HG02981 (cell line): Measurements from ENCODE around the gene ZNF91.
"Not testable (repeated sequence)": the region's sequence is repeated elsewhere in the genome, so short reads cannot be mapped to it uniquely, and the experiment has no call there.

Experiments
- ATAC-seq: cut with Tn5 transposase; IDR thresholded peaks from one replicate; pipeline ENCODE4 v1.9.1; 2021; ENCODE audit warnings: mild to moderate bottlenecking, moderate library complexity; ENCODE audit not compliant: unreplicated experiment

The ZNF91 gene

DNA sequence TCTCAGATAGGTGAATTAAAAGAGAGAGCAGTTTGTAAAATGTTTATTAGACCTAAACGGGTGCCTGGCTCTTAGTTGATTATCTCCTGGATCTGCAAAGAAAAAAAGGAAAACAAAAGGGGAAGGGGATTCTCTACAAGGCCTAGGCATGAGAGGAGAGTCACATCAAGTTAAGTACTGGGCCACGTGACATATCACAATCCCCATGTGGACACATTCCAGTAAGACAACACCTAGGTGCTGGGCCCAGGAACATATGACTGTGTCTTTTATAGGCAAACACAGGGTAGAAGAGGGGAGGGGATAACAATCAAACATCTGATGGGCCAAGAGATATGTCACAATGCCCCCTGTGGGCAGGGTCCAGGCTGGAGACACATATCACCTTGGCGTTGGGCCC is 4.2 kb upstream of the ZNF91 start:
- ATAC-seq, result no peak

DNA sequence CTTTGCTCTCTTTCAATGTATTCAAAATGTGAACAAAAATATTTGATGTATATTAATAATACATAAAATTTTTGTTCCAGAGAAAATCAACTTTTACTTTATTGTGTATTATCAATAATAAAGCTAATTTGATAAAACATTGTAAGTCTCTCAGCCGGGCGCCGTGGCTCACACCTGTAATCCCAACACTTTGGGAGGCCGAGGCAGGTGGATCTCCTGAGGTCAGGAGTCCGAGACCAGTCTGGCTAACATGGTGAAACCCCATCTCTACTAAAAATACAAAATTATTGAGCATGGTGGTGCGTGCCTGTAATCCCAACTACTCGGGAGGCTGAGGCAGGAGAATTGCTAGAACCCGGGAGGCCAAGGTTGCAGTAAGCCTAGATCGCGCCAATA is 449 bp upstream of the ZNF91 start:
- ATAC-seq, result not testable (repeated sequence)

DNA sequence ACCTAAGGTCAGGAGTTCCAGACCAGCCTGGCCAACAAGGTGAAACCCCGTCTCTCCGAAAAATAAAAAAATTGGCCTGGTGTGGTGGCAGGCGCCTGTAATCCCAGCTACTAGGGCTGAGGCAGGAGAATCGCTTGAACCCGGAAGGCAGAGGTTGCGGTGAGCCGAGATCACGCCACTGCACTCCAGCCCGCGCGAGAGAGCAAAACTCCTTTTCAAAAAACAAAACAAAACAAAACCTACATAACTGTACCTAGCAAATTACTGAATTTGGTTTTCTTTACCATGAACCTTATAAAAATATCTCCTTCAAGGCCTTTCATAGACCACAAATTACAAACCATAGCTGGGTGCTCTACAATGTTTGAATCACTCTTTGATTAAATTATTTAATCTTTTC is 760 bp downstream of the ZNF91 start:
- no peak for ATAC-seq

DNA sequence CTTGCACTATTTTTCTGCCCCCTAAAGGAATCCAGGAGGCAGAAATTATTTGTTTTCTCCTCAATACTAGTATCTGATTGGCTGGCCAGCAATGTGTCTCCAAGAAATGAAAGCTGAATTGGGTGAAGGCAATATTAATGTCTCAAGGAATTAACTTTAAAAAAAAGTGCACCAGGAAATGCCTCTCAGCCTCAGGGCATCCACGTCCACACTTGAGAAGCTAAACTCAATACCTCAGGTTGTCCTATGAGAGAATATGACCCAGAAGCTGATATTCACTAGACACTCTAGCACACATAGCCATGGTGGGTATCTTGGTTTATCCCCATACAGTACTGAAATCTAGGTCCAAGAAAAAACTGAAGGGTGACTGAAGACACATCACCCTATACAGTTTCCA is 2.1 kb downstream of the ZNF91 start:
- ATAC-seq, result no peak

DNA sequence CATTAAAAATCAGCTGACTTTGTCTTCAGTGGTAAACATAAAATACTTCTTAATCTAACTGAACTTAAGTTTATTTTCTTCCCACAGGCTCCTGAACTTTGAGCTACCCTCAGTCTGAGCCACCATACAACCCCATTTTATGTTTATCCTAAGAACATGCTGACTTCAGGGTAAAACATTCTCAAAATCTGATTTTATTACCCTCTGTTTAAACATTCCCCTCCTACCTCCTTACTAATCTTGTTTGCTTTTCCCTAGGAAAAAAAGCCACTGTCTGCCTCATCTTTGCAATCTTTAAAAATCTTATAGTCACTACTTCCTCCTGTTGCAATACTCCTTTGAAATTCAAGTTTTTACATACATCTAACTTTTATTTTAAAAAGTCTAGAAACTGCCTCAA is 4.0 kb downstream of the ZNF91 start:
- no peak for ATAC-seq

DNA sequence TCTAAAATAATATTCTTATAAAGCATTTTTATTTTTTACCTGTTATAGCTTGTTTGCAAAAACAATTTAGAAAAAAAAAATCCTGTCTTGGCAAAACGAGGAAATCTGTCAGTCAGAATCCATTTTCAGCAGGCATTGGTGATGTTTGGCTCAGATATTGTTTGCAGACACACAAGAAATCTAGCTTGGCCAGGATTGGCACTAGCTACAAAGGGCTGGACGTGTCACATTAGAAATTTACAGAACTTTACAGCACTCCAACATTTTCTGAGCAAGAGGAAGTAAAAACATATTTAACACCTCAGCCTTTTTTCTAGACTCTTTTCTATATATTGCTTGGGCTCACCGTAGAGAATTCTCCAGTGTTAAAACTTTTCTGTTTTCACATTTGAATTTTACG is 9.9 kb downstream of the ZNF91 start:
- no peak for ATAC-seq

DNA sequence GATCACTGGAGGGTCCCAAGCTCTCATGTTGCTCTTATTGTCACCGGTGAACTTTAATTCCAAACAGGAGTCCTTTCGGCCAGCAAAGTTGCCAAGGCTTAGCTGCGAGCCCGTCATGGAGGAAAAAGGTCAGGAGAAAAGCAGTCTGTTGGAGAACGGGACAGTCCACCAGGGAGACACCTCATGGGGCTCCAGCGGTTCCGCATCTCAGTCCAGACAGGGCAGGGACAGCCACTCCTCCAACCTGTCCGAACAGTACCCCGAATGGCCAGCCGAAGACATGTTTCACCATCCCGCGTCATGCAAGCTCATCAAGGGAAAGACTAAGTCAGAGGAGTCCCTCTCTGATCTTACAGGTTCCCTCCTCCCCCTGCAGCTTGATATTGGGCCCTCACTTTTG is 10.4 kb downstream of the ZNF91 start:
- no peak for ATAC-seq

DNA sequence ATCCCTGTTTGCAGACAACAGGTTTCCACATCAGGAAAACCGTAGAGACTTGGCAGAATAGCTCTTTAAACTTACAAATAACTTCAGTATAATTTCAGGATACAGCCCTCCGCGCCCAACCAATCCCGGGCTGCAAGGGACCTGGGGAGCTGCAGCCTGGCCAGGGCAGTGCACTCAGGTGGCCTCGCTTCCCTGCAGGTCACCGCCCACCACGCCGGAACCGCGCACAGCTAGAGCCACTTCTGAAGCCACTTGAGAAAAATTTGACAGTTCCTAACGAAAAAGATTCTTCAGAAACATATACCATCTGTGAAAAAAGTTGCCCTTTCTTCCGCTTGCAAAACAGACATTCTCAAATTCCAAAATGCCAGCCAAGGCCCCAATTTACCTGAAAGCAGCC is 11.1 kb downstream of the ZNF91 start:
- ATAC-seq, result no peak

DNA sequence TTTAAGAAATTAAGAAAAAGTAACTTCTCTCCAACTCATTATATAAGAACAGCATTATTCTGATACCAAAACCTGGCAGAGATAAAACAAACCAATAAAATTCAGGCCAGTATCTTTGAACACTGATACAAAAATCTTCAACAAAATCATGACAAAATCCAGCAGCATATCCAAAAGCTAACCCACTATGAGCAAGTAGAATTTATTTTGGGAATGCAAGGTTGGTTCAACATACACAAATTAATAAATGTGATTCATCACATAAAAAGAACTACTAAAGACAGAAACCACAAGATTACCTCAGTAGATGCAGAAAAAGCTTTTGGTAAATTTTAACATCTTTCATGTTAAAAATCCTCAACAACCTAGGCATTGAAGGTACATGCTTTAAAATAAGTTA is 12.3 kb downstream of the ZNF91 start:
- no peak for ATAC-seq

DNA sequence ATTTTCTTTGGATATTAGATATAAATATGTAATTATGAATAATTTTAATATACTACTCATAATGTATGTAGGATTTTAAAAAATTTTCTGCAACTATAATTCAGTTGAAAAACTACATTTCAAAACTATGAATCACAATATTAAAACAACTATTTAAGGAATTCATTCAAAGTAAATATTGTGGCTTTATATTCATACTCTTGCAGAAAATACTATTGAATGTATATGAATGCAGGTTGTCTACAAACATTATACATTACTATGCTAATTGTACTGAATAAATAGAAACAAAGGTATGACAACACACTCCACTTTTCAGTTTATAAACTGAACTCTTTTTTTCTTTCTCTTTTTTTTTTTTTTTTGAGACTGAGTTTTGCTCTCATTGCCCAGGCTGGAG is 14.2 kb downstream of the ZNF91 start:
- ATAC-seq, result no peak

DNA sequence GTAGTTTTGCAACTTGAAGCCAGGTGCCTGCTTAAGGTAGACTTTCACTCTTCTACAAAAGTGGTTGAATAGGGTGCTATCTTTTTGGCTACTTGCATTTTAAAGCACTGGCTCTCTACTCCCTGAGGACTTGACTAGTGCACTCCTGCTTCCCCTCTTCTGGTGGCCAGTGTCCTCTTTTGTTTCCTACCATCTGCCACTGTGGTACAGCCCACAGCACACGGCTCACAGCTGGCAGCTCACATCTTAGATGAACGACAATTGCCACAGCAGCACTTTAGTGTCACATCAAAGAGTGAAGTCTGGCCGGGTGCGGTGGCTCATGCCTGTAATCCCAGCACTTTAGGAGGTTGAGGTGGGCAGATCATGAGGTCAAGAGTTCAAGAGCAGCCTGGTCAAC is 15.6 kb downstream of the ZNF91 start:
- ATAC-seq, result not testable (repeated sequence)

DNA sequence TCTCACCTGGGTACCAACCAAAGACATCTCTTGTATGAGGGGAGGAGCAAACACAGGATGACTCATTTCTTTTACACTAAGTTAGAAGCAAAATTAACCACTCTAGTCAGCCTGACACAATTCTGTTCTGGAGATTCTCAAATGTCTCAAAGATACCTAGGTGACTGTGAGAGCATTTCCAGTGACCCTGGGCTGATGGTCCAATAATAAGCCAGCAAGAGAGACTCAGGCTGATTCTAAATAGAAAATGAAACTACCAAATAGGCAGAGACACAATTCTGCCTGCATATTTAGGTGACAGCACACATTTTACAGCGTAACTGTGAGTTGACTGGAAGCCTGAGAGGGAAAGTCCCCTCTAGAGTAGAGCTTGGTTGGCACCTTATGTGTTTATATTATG is 16.3 kb downstream of the ZNF91 start:
- ATAC-seq, result no peak

DNA sequence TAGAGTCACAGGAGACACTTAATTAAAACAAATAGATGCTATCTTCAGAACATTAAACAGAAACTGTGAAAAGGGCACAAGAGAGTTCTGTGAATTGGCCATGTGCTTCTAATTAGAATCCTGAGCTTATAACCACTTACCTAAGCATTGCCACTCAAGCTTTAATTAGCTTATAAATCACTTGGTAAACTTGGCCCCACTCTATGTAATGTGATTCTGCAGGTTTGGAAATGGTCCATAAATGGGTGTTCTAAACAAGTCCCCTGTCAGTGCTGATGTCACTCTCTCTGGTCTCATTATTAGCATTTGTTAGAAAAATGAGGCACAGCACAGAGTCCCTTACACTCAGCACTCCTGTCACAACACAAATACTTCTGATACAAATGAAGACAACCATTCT is 18.0 kb downstream of the ZNF91 start:
- no peak for ATAC-seq

DNA sequence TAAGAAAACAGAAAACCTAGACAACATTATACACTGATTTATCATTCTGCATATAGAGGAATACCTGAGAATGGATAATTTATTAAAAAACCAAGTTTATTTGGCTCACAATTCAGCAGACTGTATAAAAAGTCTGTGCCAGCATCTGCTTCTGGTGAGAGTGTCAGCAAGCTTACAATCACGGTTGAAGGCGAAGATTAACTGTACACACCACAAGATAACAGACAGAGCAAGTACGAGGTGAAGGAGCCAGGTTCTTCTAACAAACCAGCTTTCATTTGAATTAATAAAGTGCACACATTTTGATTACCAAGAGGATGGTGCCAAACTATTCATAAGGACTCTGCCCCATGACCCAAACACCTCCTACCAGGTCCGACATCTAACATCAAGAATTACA is 28.8 kb downstream of the ZNF91 start:
- no peak for ATAC-seq

DNA sequence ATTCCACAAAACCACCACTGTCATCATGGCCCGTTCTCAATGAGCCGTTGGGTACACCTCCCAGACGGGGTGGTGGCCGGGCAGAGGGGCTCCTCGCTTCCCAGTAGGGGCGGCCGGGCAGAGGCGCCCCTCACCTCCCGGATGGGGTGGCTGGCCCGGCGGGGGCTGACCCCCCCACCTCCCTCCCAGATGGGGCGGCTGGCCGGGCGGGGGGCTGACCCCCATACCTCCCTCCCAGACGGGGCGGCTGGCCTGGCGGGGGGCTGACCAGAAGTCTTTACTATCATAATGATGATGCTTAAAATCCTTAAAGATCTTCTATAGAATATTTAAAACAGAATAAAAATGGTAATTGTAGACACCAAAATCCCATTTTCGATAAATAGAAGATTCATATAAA is 29.2 kb downstream of the ZNF91 start:
- not testable (repeated sequence) for ATAC-seq

DNA sequence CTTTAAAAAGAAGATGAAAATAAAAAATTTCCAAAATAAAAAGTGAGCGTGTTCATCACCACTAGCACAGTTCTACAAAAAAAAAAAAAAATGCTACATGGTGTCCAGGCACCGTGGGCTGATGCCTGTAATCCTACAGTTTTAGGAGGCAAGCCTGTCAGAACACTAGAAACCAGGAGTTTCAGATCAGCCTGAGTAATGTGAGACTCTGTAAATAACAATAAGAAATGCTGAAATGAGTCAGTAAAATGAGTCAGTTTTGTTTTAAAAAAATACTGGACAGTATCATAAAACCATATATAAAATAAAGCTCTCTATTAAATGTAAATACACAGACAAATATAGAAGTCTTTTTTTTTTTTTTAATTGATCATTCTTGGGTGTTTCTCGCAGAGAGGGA is 30.0 kb downstream of the ZNF91 start:
- no peak for ATAC-seq

DNA sequence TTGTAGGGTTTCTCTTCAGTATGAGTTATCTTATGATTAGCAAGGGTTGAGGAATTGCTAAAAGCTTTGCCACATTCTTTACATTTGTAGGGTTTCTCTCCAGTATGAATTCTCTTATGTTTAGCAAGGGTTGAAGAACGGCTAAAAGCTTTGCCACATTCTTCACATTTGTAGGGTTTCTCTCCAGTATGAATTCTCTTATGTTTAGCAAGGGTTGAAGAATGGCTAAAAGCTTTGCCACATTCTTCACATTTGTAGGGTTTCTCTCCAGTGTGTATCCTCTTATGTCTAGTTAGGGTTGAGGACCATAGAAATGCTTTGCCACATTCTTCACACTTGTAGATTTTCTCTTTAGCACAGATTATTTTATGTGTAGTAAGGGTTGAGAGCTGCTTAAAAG is 33.4 kb downstream of the ZNF91 start:
- not testable (repeated sequence) for ATAC-seq

DNA sequence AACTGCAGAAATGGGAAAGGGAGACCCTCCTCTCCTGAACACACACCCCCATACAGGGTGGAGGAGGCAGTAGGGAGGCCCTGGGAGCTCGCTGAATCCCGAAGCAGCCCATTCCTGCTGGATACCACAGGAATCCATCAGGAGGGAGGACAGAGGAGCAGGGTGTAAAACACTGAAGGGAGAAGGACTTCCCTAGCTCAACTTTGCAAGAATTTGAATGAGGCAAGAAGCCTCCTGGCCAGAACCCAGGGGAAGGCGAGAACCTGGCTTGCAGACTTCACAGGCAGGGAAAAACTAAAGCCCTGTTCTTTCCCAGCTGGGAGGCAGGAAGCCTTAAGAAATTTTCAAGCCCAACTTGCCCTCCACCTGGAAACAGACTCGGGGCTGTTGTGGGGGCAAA is 43.5 kb downstream of the ZNF91 start:
- no peak for ATAC-seq

DNA sequence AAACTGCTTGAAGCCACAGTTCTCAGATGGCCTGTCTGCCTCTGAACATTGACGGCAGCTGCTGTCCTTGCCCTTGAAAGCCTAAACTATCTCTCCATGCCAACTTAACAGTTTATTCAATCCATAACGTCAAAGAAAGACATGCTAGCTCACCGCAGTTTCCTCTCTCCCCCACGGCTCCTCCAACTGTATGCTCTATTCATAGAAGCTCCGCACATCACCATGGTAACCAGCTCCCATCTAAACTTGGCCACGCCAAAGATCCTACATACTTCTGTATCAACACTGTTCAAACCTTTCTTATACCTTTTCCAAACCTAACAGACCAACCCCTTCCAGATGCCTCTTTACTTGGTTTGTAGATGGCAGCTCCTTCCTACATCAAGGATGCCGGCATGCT is 48.6 kb downstream of the ZNF91 start:
- ATAC-seq, result no peak

DNA sequence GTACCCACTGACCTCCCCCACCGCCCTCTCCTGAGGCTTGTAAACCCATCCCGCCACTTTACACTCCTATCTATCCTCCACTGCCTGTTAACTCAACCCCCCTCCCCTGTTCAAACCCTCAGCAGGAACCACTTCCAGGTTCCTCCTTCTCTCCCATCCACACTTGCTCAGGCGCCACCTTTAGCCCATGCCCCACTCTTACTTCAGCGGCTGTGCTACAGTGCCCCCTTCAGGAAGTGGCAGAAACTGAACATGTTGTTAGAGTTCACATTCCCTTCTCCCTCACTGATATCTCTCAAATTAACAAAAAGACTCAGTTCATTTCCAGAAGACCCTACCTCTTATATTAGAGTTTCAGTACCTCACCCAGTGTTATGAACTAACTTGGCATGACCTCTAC is 49.4 kb downstream of the ZNF91 start:
- ATAC-seq, result no peak

DNA sequence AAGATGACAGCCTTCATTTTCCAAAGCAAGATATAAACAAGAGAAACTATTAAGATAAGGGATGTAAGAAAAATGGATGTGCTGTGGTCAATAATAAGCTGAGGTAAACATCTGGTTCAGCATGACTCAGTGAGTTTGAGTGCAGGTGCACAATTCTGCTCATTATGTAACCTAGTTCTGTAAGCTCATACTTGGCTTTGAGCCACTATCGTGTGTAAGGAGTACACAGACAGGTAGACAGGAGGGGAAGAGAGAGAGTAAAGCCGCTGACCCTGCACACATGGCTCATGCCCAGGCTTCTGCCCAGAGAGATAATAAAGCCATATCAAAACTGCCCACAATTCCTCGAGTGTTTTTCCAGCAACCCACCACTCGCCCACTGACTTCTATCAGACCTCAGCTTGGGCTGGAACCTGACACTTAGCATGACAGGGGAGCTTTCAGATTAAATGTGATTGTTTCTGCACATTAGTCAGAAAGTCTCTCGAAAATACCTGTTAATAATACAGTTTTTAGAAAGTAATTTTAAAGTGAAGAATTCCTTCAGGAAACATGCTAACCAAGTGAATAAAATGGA is 51.7 kb downstream of the ZNF91 start:
- no peak for ATAC-seq

DNA sequence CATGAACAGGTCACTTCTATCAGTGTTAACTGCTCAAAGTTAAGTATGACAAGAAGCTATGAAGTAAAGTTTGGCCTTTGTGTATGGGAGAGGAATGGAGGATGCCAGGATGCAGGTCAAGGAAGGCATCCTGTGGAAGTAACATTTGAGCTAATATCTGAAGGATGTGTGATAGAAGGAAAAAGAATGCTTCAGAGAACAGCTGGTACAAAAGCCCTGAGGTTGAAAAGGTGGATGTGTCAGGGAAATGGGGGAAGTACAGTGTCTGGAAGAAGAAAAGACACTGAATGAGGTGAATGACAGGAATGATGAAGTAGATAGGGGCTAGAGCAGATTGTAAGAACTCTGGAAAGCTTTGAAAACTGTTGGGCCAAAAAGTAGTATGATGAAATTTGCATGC is 67.1 kb downstream of the ZNF91 start:
- ATAC-seq, result no peak

DNA sequence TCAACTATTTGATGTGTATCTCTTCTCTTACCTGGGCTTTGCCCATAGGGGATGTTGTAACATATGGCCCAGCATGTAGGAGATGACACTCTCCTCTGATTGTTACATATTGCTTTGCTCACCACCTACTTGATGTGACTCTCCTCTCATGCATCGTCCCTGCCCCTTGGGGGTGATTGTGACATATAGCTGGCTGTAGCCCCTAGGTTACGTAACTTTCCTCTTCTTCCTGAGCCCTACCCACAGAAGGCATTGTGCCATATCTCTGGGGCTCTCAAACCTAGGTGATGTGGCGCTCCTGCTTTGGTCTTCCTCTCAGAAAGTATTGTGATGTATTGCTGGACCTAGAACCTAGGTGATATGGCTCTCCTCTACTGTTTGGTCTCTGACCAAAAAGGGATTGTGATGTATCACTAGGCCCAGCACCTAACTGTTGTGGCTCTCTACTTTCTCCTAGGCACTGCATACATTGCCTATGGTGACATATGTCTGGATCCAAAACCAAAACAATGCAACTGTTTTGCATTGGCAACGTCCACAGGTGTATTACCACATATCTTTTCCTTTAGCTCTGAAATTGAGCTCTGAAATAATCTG is 73.2 kb downstream of the ZNF91 start:
- ATAC-seq, result no peak
